ENCODE results near the gene ALPL.
"Not testable (repeated sequence)": the region's sequence is repeated elsewhere in the genome, so short reads cannot be mapped to it uniquely, and the experiment has no call there.

ALPL gene

GRCh38 chr1:21546122-21546825 lies 37.1 kb downstream of the ALPL start:
- no peak for DNase-seq
- in situ Hi-C loops (cut with HindIII; ENCODE audit: low pct_ligation_motif_present, low pct_unique_long_range_greater_than_20kb, low sequenced_read_pairs) = no loop called here

GRCh38 chr1:21547876-21548275 lies 38.7 kb downstream of the ALPL start:
- in situ Hi-C loops (cut with HindIII; ENCODE audit: low pct_ligation_motif_present, low pct_unique_long_range_greater_than_20kb, low sequenced_read_pairs) = no loop called here
- no peak for DNase-seq

GRCh38 chr1:21550097-21550496 lies 40.9 kb downstream of the ALPL start:
- no peak for DNase-seq
- in situ Hi-C loops (cut with HindIII; ENCODE audit: low pct_ligation_motif_present, low pct_unique_long_range_greater_than_20kb, low sequenced_read_pairs) = no loop called here

GRCh38 chr1:21550866-21551475 lies 41.7 kb downstream of the ALPL start:
- DNase-seq = no peak
- in situ Hi-C loops (cut with HindIII; ENCODE audit: low pct_ligation_motif_present, low pct_unique_long_range_greater_than_20kb, low sequenced_read_pairs) = no loop called here

- in situ Hi-C loops (cut with HindIII; ENCODE audit: low pct_ligation_motif_present, low pct_unique_long_range_greater_than_20kb, low sequenced_read_pairs) = no loop called here
- no peak for DNase-seq
Measured at GRCh38 chr1:21552715-21553114, 43.5 kb downstream of the ALPL start.

- no peak for DNase-seq
- in situ Hi-C loops (cut with HindIII; ENCODE audit: low pct_ligation_motif_present, low pct_unique_long_range_greater_than_20kb, low sequenced_read_pairs) = no loop called here
Measured at GRCh38 chr1:21553116-21553926, 44.1 kb downstream of the ALPL start.

GRCh38 chr1:21559788-21560567 lies 50.8 kb downstream of the ALPL start:
- DNase-seq = no peak
- in situ Hi-C loops (cut with HindIII; ENCODE audit: low pct_ligation_motif_present, low pct_unique_long_range_greater_than_20kb, low sequenced_read_pairs) = no loop called here

GRCh38 chr1:21560916-21561638 lies 51.9 kb downstream of the ALPL start:
- in situ Hi-C loops (cut with HindIII; ENCODE audit: low pct_ligation_motif_present, low pct_unique_long_range_greater_than_20kb, low sequenced_read_pairs) = no loop called here
- DNase-seq = no peak

GRCh38 chr1:21562896-21563295 lies 53.7 kb downstream of the ALPL start:
- in situ Hi-C loops (cut with HindIII; ENCODE audit: low pct_ligation_motif_present, low pct_unique_long_range_greater_than_20kb, low sequenced_read_pairs) = no loop called here
- DNase-seq = no peak

- in situ Hi-C loops (cut with HindIII; ENCODE audit: low pct_ligation_motif_present, low pct_unique_long_range_greater_than_20kb, low sequenced_read_pairs) = no loop called here
- no peak for DNase-seq
Measured at GRCh38 chr1:21563971-21564370, 54.7 kb downstream of the ALPL start.

GRCh38 chr1:21564521-21565095 lies 55.4 kb downstream of the ALPL start:
- in situ Hi-C loops (cut with HindIII; ENCODE audit: low pct_ligation_motif_present, low pct_unique_long_range_greater_than_20kb, low sequenced_read_pairs) = no loop called here
- DNase-seq = no peak

- in situ Hi-C loops (cut with HindIII; ENCODE audit: low pct_ligation_motif_present, low pct_unique_long_range_greater_than_20kb, low sequenced_read_pairs) = no loop called here
- DNase-seq = no peak
Measured at GRCh38 chr1:21565285-21565684, 56.1 kb downstream of the ALPL start.

GRCh38 chr1:21566361-21566760 lies 57.1 kb downstream of the ALPL start:
- in situ Hi-C loops (cut with HindIII; ENCODE audit: low pct_ligation_motif_present, low pct_unique_long_range_greater_than_20kb, low sequenced_read_pairs); DNase-seq: not testable (repeated sequence)

GRCh38 chr1:21567241-21568005 lies 58.2 kb downstream of the ALPL start:
- DNase-seq = no peak
- in situ Hi-C loops (cut with HindIII; ENCODE audit: low pct_ligation_motif_present, low pct_unique_long_range_greater_than_20kb, low sequenced_read_pairs) = no loop called here

- DNase-seq = no peak
- in situ Hi-C loops (cut with HindIII; ENCODE audit: low pct_ligation_motif_present, low pct_unique_long_range_greater_than_20kb, low sequenced_read_pairs) = no loop called here
Measured at GRCh38 chr1:21568006-21568746, 59.0 kb downstream of the ALPL start.

- in situ Hi-C loops (cut with HindIII; ENCODE audit: low pct_ligation_motif_present, low pct_unique_long_range_greater_than_20kb, low sequenced_read_pairs) = no loop called here
- no peak for DNase-seq
Measured at GRCh38 chr1:21568809-21569385, 59.7 kb downstream of the ALPL start.

All from ACHN (cell line).